GM19025 (cell line): Measurements from ENCODE around the gene LRRC25.
"Not testable (repeated sequence)": the region's sequence is repeated elsewhere in the genome, so short reads cannot be mapped to it uniquely, and the experiment has no call there.

ENCODE experiments used
- ATAC-seq: cut with Tn5 transposase; IDR thresholded peaks from one replicate; pipeline ENCODE4 v1.9.1; 2021; ENCODE audit warnings: mild to moderate bottlenecking, low read depth, moderate library complexity; ENCODE audit not compliant: unreplicated experiment

Gene LRRC25

DNA sequence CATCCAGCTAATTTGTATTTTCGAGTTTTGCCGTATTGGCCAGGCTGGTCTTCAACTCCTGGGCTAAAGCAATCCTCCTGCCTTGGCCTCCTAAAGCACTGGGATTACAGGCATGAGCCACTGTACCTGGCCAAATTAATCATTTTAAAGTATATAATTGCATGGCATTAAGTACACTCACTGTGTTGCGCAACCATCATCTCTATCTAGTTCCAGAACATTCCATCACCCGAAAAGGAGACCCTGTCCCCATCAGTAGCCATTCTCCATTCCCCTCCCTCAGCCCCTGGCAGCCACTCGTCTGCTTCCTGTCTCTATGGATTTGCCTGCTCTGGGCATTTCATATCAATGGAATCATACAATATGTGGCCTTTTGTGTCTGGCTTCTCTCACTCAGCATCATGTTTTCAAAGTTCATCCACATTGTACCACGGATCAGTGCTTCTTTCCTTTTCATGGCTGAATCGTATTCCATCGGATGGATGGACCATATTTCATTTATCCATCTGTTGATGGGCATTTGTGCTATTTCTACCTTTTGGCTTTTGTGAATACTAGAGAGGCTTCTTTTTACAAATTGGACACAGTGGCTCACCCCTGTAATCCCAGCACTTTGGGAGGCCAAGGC is 43.9 kb downstream of the LRRC25 start:
- no peak for ATAC-seq

DNA sequence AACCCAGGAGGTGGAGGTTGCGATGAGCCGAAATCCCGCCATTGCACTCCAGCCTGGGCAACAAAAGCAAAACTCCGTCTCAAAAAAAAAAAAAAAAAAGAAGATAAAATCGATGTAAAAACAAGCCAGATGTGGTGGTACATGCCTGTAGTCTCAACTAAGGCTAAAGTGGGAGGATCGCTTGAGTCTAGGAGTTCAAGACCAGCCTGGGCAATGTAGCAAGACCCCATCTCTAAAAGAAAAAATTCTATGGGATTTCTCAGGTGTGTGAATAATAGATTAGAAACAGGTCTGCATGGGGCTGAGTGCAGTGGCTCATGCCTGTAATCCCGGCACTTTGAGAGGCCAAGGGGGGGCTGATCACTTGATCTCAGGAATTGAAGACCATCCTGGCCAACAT is 45.9 kb downstream of the LRRC25 start:
- no peak for ATAC-seq

DNA sequence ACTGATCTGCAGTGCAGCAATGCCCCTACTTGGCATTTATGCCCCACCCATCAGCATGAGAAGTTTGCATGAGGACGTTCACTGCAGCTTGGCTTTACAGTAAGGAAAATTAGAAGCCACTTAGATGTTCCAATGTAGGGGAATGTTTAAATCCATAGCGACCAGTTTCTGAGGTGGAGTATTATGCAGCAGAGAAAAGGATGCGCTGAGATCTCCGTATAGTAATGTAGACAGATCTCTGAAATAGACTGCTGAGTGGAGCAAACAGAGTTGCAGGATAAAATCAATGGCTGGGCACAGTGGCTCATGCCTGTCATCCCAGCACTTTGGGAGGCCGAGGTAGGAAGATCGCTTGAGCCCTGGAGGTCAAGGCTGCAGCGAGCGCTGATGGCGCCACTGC is 46.9 kb downstream of the LRRC25 start:
- ATAC-seq = no peak

DNA sequence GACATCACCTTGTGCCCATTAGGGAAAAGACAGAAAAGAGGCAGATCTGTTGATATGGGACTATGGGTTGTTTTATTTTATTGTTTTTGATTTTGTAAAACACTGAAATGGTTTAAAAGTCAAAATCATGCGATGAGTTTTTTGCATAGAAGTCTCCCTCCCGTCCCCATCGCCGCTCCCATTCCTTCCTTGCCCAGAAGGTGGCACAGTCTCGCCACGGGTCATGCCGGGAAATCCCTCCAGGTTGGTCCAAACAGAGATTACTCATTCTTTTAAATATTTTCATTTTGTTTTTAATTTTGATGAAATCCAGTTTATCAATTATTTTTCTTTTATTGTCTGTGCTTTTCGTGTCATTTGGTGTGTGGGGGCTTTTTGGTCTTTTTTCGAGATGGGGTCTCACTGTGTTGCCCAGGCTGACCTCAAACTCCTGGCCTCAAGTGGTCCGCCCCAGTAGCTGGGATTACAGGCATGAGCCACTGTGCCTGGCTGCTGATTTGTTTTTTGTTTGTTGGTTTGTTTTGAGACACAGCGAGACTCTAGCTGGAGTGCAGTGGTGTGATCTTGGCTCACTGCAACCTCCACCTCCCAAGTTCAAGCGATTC is 47.8 kb downstream of the LRRC25 start:
- no peak for ATAC-seq

DNA sequence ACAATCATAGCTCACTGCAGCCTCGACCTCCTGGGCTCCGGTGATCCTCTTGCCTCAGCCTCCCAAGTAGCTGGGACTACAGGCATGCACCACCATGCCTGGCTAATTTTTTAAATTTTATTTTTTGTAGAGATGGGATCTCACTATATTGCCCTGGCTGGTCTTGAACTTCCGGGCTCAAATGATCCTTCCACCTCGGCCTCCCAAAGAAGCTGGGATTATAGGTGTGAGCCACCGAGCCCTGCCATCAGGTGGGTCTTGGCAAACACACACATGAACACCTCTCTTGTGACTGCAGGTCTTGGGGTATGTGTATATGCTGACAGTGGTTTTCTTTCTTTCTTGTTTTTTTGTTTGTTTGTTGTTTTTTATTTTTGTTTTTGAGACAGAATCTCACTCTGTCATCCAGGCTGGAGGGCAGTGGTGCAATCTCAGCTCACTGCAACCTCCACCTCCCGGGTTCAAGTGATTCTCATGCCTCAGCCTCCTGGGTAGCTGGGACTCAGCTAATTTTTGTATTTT is 48.5 kb downstream of the LRRC25 start:
- ATAC-seq = not testable (repeated sequence)

DNA sequence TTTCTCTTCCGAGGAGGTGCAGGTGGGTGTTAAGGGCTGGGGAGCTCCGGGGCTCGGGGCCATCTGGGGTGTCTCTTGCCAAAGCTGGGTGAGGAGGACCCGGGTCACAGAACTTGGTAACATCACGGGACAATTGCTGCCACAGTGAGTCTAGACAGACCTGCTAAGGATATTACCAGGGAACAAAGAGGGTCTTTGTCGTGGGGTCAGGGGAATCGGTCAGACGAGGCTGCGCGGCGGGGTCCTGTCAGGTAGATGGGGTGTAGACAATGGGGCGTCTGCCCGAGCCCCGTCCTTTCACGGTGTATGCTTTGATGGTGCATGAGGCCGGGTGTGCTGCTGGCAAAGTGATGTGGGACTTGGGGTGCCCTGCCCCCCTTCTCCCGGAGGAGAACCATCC is 49.3 kb downstream of the LRRC25 start:
- no peak for ATAC-seq

DNA sequence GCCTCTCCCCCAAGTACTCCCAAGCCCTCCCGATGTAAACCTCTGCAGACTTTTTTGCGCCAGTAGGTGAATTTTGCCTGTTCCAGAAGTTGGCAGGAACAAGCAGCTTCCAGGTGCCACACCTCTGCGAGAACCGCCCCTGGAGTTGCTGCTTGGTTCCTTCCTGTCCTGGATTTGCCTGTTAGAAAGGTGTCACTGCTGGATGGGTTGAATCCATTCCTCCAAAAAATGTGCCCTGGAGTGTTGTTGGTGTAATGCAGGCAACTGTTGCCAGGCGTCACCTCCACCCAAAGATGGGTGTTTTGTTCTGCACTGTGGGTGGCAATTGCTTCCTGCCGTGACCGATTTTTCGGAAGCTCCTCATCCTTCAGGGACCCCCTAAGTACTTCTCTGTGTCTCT is 51.3 kb downstream of the LRRC25 start:
- no peak for ATAC-seq

DNA sequence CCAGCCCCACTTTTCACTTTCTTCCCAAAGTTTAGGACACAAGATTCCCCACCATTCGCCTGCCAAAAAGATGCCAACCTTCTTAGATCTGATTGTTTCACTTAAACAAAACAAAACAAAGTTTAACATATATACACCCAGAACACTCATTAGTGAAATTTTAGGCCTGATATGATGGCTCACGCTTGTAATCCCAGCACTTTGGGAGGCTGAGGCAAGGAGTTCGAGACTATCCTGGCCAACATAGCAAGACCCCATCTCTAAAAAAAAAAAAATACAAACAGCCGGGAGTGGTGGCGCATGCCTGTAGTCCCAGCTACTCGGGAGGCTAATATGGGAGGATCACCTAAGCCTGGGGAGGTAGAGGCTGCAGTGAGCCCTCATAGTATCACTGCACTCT is 52.1 kb downstream of the LRRC25 start:
- ATAC-seq = no peak

DNA sequence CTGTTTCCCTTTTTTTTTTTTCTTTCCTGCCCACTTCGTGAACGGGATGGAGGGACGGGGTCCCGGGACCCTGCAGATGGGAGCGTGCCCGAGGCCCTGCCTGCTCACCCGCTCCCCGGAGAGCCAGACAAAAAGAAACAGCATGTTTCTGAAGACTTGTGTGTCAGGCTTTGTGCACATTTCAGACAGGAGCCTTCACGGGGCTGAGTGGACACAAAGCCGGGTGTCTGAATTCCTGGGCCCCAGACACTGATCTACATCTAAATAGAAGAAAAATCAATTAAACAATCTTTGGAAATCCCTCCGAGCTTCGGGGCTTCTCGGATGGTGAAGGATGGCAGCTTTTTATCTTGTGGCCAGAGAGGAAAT is 52.9 kb downstream of the LRRC25 start:
- no peak for ATAC-seq

DNA sequence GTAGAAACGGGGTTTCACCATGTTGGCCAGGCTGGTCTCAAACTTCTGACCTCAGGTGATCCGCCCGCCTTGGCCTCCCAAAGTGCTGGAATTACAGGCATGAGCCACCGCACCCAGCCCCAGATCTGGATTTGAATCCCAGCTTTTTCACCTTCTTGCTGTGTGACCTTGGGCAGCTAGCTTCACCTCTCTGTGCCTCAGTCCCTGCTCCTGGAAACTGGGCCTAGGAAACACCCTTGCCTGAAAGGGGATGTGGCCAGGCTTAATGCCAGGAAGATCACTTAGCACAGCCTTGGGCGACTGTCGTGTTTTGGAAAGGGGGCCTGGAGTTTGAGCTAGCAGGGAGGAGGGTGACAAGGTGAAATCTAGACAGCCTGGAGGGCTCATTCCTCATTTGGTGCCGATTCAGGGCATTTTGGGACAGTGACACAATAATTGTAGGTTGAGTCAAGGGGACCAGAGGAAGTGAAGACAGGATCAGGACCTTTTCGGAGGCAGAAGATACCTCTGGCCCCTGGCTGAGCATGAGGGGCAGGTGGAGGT is 55.3 kb downstream of the LRRC25 start:
- no peak for ATAC-seq
